Measurements from ENCODE around the gene EREG. TPM values are rescaled to one million over a fixed set of nuclear protein-coding genes. Genes with fewer than 3 reads are reported as not detected.
"Not testable (repeated sequence)": the region's sequence is repeated elsewhere in the genome, so short reads cannot be mapped to it uniquely, and the experiment has no call there.

Gene EREG
- total RNA-seq, 4 donors from 2014 or later, result under 0.01 to 0.13 (median under 0.01) TPM; not detected in 1

- Histone ChIP-seq H3K4me1 (no peaks in the 10 kb centered on the region), H3K27me3 (no peaks in the 10 kb centered on the region), H3K36me3 (no peaks in the 10 kb centered on the region), H3K27ac (no peak overlapping the region), H3K4me3 (replicated peaks in 1 of 3) (no peak overlapping the region), H3K9me3 (no peaks in the 10 kb centered on the region)
- intact Hi-C loops (cut with DNase I), result no loop called here
- DNase-seq, result no peak
- TF ChIP-seq CTCF (IDR thresholded peaks at IDR 0.05), result no peak
- TF ChIP-seq POLR2A (IDR thresholded peaks at IDR 0.05), result no peak
- 63 to 71% methylated on average over 6 of the region's 6 CpGs for WGBS, 2 donors
Observed at GRCh38 chr4:74397748-74398426, 32.9 kb downstream of the EREG start.

GRCh38 chr4:74398894-74399589, 34.1 kb downstream of the EREG start:
- intact Hi-C loops (cut with DNase I); H3K27me3 ChIP-seq; DNase-seq; H3K36me3 ChIP-seq; H3K4me1 ChIP-seq; H3K9me3 ChIP-seq; H3K27ac ChIP-seq; H3K4me3 ChIP-seq (replicated peaks in 1 of 3): not testable (repeated sequence)
- 98 to 99% methylated on average over 6 to 11 of the region's 32 CpGs for WGBS, 2 donors

GRCh38 chr4:74400395-74400794, 35.5 kb downstream of the EREG start:
- no peaks in the 10 kb centered on the region for H3K36me3 ChIP-seq
- DNase-seq, result no peak
- no peak overlapping the region for H3K27ac ChIP-seq
- no peaks in the 10 kb centered on the region for H3K9me3 ChIP-seq
- H3K4me3 ChIP-seq (replicated peaks in 1 of 3), result no peak overlapping the region
- intact Hi-C loops (cut with DNase I), result no loop called here
- 72 to 86% methylated on average over 10 of the region's 10 CpGs for WGBS, 2 donors
- H3K27me3 ChIP-seq, result no peaks in the 10 kb centered on the region
- no peaks in the 10 kb centered on the region for H3K4me1 ChIP-seq
- TF ChIP-seq POLR2A (IDR thresholded peaks at IDR 0.05) (no peak), CTCF (IDR thresholded peaks at IDR 0.05) (no peak)

GRCh38 chr4:74402692-74403456, 37.9 kb downstream of the EREG start:
- Histone ChIP-seq H3K4me1 (no peaks in the 10 kb centered on the region), H3K36me3 (no peaks in the 10 kb centered on the region), H3K9me3 (no peaks in the 10 kb centered on the region), H3K4me3 (replicated peaks in 1 of 3) (no peak overlapping the region), H3K27ac (no peak overlapping the region), H3K27me3 (no peaks in the 10 kb centered on the region)
- intact Hi-C loops (cut with DNase I), result no loop called here
- TF ChIP-seq POLR2A (IDR thresholded peaks at IDR 0.05) (no peak), CTCF (IDR thresholded peaks at IDR 0.05) (no peak)
- DNase-seq, result no peak
- WGBS, 2 donors, result 69 to 76% methylated on average over 5 of the region's 5 CpGs

- H3K4me3 ChIP-seq (replicated peaks in 1 of 3), result no peak overlapping the region
- H3K36me3 ChIP-seq, result no peaks in the 10 kb centered on the region
- intact Hi-C loops (cut with DNase I), result no loop called here
- DNase-seq, result no peak
- H3K4me1 ChIP-seq, result no peaks in the 10 kb centered on the region
- no peak for TF ChIP-seq POLR2A (IDR thresholded peaks at IDR 0.05)
- no peak for TF ChIP-seq CTCF (IDR thresholded peaks at IDR 0.05)
- no peak overlapping the region for H3K27ac ChIP-seq
- no peaks in the 10 kb centered on the region for H3K27me3 ChIP-seq
- H3K9me3 ChIP-seq, result no peaks in the 10 kb centered on the region
Observed at GRCh38 chr4:74407891-74408290, 42.9 kb downstream of the EREG start.

Data from thyroid gland (tissue), 4 donors.